GM11168 (cell line): ENCODE results near the gene RNF26.
"Not testable (repeated sequence)": the region's sequence is repeated elsewhere in the genome, so short reads cannot be mapped to it uniquely, and the experiment has no call there.

ENCODE experiments used
- in situ Hi-C: fragments of 300-500 bp; cut with MboI; formaldehyde crosslinking; loops from one replicate; pipeline ENCODE4 v1.12.0; 2022; ENCODE audit warnings: low sequenced_read_pairs; ENCODE audit not compliant: unreplicated experiment

RNF26 gene

DNA sequence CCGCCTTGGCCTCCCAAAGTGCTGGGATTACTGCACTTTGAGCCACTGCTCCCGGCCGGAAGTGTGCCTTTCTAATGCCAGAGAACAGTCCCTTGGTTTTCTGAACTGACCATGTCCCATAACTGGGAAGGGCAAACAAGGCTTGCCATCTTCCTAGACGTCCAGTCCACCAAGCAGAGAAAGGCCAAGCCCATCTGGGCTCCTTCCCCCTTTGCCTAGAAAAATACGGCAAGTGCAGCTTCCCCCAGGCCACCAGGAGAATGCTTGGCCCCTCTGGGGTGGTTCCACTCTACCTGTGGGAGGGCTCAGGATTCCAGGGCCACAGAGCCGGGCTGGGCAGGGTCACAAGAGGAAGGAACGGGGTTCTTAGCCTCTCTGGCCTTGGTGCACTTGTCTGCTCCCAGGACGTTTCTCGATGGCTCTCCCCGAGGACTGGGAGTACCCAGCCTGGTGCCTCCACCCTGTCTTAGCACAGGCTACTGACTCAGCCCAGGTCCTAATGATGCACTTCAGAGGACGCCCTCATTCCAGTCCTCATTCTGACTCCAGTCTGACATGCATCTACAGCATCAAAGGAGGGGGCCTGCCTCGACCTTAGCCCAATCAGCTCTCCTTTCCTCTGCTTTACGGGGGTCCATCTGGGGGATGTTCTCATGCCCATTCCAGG lies 46.0 kb downstream of the RNF26 start:
- in situ Hi-C loops: no loop called here

DNA sequence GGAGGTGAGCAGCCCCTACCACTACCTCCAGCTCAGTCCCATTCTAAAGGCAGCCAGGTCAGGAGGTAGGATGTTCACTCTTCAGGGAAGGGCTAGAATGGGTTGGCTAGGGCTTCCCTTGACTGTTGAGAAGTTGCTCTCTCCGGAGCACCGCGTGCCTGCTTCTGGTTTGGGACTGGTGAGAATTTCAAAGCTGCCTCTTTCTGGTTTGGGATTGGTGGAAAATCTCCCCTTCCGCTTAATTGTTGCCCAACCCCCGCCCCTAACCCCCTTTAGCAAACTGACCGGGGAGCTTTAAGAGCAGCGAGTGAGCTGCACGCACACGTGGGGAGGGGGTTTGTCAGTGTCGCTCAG lies 46.5 kb downstream of the RNF26 start:
- in situ Hi-C loops: no loop called here

DNA sequence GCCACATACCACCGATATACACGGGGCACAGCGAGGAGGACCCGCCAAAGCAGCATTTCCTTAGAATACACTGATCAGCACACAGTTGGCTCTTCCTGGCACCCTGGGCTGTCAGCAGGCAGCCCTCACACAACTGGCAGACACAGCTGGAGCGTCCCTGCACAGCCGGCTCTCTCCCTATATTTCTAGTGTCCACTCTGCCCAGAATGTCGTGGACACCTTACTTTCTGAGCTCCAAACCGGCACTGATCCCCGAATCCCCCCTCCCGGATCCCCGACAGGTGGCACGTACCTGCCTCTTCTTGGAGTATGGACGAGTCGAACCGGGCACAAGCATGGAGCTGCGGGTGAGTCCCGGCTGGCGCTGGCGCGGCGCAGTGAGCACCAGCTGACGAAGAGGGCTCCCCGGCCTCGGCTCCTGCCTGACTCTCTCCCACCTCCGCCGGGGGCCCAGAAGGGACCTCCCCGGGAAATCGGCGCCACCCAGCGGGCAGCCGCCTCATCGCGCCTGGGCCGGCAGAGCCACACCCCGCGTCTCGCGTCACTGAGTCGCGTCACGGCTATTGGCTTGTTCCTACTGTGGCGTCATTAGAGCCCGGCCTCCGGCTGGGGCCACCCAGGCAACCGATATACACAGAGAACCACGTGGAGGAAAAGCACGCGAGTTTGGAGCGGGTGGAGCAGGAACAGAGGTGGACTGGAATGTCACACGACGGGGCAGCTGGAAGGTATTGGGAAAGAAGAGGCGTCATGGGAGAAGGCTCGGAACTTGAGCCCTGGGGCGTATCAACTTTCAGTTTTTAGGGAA lies 47.1 kb downstream of the RNF26 start, which contains the start of gene USP2:
TSS of gene USP2 (minus strand) at position 510 of the 808 bp plus-strand sequence. CDS start 8,210 bp downstream, outside the sequence.
- in situ Hi-C loops: no loop called here

DNA sequence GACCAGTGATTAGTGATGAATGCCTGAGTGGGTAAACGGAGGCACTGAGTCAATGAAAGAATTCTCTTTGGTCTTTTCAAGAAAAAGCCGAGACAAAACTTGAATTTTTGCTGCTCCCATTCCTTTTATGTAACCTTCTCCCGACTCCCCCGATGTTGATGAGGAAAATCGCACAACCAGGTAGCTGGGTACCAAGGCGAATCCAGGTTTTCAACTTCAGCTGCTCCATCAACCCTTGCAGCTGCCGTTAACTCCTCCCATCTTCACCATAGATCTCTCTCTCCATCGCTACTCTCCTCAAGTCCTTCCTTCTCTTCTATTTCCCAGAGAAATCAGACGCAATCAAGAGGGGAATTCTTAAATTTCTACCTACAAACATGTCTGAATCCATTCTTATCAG lies 47.8 kb downstream of the RNF26 start:
- in situ Hi-C loops: no loop called here

DNA sequence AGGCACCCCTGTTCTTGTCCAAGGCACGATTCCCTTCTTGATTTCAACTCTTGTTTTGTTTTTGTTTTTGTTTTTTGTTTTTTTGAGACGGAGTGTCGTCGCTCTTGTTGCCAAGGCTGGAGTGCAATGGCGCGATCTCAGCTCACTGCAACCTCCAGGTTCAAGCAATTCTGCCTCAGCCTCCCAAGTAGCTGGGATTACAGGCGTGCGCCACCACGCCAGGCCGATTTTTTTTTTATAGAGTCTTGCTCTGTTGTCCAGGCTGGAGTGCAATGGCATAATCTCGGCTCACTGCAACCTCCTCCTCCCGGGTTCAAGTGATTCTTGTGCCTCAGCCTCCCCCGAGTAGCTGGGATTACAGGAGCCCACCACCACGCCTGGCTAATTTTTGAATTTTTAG lies 48.2 kb downstream of the RNF26 start:
- in situ Hi-C loops: not testable (repeated sequence)

DNA sequence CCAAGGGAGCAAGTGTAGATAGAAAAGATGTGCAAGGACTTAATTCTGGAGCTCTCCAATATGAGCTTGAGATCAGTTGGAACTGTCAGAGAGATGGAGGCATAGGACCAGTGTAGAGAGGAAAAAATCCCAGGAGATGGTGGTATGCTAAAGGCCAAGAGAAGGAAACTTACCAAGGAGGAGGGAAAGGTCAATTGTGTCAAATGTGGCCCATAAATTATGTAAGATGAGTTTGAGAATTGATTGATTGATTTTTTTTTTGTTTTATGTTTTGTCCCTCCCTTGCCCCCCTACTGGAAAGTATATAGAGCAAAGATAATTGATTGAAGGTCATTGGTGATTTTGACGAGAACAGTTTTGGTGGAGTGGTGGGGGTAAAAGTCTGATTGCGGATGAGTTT lies 50.0 kb downstream of the RNF26 start:
- in situ Hi-C loops: no loop called here
